GM19463 (cell line): ENCODE data around the gene FLACC1.

Experiments used
- ATAC-seq: cut with Tn5 transposase; IDR thresholded peaks from one replicate; pipeline ENCODE4 v1.9.1; 2021; ENCODE audit warnings: mild to moderate bottlenecking, moderate library complexity; ENCODE audit not compliant: unreplicated experiment

FLACC1 gene

GRCh38 chr2:201280191-201281040 lies 76.7 kb downstream of the FLACC1 start:
- no peak for ATAC-seq

DNA sequence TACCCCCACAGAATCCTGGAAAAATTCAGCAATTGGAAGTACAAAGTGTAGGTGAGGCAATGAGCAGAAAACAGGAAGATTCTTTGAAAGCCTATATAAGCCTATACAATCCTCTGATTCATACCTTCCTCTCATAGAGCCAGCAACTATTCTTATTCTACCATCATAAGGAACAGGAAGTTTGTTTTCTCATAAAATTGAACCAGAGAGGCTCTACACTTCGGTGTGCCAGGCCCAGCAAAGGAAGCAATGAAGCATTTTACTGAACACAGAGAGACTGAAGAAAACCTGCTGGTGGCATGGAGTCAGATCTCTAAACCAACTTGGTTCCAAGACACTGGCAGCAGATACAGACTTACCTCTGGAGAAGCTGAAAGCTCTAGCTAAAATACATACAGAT lies 78.1 kb downstream of the FLACC1 start:
- ATAC-seq, result no peak

GRCh38 chr2:201276511-201276910 lies 80.6 kb downstream of the FLACC1 start:
- ATAC-seq, result no peak

DNA sequence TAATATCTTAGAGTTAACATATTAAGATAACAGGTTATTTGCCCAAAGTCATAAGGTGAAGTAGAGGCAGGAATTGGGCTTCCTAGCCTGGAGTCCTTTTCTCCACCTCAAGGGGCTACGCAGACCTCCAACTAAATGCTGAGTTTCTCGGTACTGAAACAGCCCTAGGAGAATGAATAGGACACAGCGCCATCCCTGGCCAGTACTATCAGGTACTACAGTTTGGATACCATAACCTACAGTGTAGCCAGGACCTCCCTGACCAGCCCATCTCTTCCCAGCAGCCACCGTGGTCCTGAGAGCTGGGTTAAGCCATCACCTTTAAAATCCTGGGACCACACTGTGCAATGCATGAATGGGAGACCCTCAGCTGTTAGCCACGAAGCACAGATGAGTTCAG lies 81.2 kb downstream of the FLACC1 start:
- ATAC-seq, result no peak

- ATAC-seq, result no peak
These were observed 82.1 kb downstream of the FLACC1 start for GRCh38 chr2:201275069-201275468.

DNA sequence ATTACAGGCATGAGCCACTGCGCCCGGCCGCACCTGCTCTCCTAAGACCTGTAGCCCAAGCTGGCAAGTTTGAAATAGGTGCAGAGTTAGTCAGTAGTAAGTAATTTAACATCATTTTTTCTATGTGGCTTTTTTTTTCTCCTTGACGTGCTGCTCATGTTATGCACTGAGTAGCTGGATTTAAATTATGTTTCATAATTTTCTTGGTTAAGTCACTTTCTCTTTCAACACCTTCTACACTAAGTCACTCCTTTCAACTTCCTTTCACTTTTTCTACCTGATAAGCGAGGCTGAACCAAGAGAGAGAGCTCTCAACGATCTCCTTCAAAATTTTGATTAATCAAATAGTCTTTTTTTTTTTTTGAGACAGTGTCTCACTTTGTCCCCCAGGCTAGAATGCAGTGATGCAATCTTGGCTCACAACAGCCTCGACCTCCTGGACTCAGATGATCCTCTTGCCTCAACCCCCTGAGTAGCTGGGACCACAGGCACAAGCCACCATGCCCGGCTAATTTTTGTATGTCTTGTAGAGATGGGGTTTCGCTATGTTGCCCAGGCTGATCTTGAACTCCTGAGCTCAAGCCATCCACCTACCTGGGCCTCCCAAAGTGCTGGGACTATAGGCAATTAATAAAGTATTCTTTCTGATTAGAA lies 83.7 kb downstream of the FLACC1 start:
- no peak for ATAC-seq

DNA sequence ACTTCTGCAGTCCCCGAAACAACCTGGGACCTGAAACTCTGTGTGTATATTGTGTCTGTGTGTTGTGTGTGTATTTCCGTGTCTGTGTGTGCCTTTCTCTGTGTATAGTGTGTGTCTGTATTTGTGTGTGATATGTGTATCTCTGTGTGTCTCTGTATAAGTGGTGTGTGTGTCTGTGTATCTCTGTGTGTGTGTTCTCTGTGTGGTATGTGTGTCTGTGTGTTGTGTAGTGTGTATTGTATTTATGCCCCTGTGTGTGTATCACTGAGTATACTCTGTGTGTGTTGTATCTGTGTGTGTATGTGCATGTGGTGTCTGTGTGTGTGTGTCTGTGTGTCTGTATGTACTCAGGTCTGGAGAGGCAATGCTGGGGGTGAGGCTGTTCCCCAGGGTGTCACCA lies 85.2 kb downstream of the FLACC1 start:
- no peak for ATAC-seq

GRCh38 chr2:201270293-201271001 lies 86.7 kb downstream of the FLACC1 start:
- ATAC-seq, result no peak

DNA sequence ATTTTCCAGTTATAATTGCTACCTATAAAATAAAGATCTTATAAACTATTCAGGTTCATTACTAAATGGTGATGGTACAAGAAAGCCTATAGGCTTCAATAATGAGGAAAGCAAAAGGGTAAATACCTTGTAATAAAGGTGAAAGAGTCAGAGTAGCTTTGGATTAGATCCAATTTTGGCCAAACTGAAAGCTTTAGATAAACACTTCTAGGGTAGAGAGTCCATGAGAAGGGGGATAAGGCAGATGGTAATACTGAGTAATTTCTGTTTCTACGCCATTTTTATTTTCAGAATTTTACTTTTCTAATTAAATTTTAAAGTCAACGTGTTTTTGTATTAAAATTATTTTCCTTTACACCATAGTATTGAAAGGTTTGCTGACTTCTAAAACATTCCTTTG lies 87.4 kb downstream of the FLACC1 start:
- no peak for ATAC-seq

- no peak for ATAC-seq
These were observed 89.7 kb downstream of the FLACC1 start for GRCh38 chr2:201267278-201268030.

- ATAC-seq, result no peak
These were observed 90.5 kb downstream of the FLACC1 start for GRCh38 chr2:201266629-201267028.

- ATAC-seq, result no peak
These were observed 92.5 kb downstream of the FLACC1 start for GRCh38 chr2:201264472-201265173.

GRCh38 chr2:201263779-201264178 lies 93.4 kb downstream of the FLACC1 start:
- ATAC-seq, result peak; percentile 33

DNA sequence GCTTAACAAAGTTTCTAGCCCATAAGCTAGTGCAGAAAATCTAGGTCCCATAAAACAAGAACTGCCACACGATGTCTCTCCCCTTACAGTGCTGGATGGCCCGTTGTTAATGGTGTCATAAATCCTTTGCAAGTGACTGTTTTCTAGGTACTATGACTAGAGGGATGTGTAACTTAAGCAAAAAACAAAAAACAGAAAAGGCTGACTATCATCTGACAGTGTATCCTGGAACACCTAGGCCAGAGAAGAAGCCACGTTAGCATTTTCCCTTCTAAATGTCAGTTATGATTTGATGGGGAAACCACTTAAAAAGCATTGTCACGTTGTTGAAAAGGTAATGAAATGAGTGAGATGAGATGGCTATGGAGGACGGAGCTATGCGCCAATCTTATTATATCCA lies 94.4 kb downstream of the FLACC1 start:
- no peak for ATAC-seq

- no peak for ATAC-seq
These were observed 95.2 kb downstream of the FLACC1 start for GRCh38 chr2:201261906-201262305.

DNA sequence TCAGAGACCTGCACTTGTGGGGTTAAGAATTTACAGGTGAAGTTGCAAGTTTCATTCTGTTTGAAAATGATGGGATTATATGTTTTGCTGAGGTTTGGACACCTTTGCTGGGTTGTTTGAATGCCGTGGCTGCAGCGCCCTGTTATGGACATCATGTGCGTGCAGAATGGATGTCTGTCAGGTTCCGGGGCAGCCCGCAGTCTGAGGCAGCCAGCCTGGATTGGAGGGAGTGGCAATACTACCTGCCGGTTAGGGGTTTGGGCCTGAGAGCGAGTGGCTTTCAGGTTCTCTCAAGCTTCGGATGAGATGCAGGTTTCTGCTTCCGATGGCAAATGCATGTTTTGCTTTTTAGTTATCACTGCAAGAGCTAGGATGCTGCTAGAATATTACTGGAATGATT lies 95.7 kb downstream of the FLACC1 start:
- ATAC-seq, result no peak

GRCh38 chr2:201260302-201260800 lies 96.8 kb downstream of the FLACC1 start, which contains the start of gene CASP8:
CASP8 (plus strand) TSS chr2:201260536; CDS start chr2:201266487, 5,951 bp downstream.
- no peak for ATAC-seq

GRCh38 chr2:201258666-201259615 lies 98.2 kb downstream of the FLACC1 start:
- no peak for ATAC-seq
